K562 (cell line): ENCODE measurements around the gene TRIM27. TPM values are rescaled to one million over a fixed set of nuclear protein-coding genes. Genes with fewer than 3 reads are reported as not detected.

Experiments used
- ARHGAP35 ChIP-seq: fragments of 450-650 bp; IDR thresholded peaks from 2 replicates; pipeline ENCODE4 v1.6.1; 2018; ENCODE audit not compliant: partially characterized antibody
- C11orf30 ChIP-seq: fragments of 450-650 bp; IDR thresholded peaks from 2 replicates; pipeline ENCODE4 v1.6.1; 2016; ENCODE audit warnings: low read depth, mild to moderate bottlenecking
- CBX5 ChIP-seq: IDR thresholded peaks from 2 replicates; pipeline ENCODE4 v1.6.1; 2014; ENCODE audit warnings: low read depth, borderline replicate concordance
- CCAR2 ChIP-seq: fragments of 200-400 bp; formaldehyde crosslinking; IDR thresholded peaks from 2 replicates; pipeline ENCODE4 v1.6.1; 2017; ENCODE audit warnings: mild to moderate bottlenecking, low read depth, low read length
- CEBPG ChIP-seq, 3 experiments: fragments of 200-800 bp in 1 of 3; sonication (Bioruptor generic) in 1 of 3; sonication (generic) in 1 of 3; formaldehyde crosslinking in 1 of 3; IDR thresholded peaks in 2 of 3; conservative IDR thresholded peaks in 1 of 3; 2 replicates each; pipeline versions ENCODE4 v1.6.1 to v1.8.0; 2016 to 2022; ENCODE audit warnings: missing compliant biosample characterization in 2 of 3, missing genetic modification characterization in 2 of 3, mild to moderate bottlenecking in 1 of 3, missing genetic modification reagents in 1 of 3
- CTBP1 ChIP-seq: fragments of 450-650 bp; IDR thresholded peaks from 2 replicates; pipeline ENCODE4 v1.6.1; 2016; ENCODE audit warnings: borderline replicate concordance
- E2F8 ChIP-seq: fragments of 450-650 bp; IDR thresholded peaks from 2 replicates; pipeline ENCODE4 v1.7.1; 2018; ENCODE audit warnings: mild to moderate bottlenecking, low read depth; ENCODE audit not compliant: partially characterized antibody
- FOS ChIP-seq: IDR thresholded peaks from 3 replicates; pipeline ENCODE4 v1.6.1; 2011; ENCODE audit not compliant: insufficient read length; ENCODE audit errors: extremely low read depth
- GATA2 ChIP-seq: sonication (generic); formaldehyde crosslinking; IDR thresholded peaks from 2 replicates; pipeline ENCODE4 v1.4.0; 2020; ENCODE audit warnings: mild to moderate bottlenecking, missing genetic modification reagents
- KAT8 ChIP-seq: fragments of 450-650 bp; IDR thresholded peaks from 2 replicates; pipeline ENCODE4 v1.6.1; 2016; ENCODE audit warnings: low read depth, mild to moderate bottlenecking
- MTA3 ChIP-seq: fragments of 450-650 bp; formaldehyde crosslinking; IDR thresholded peaks from 2 replicates; pipeline ENCODE4 v1.6.1; 2017; ENCODE audit warnings: mild to moderate bottlenecking, borderline replicate concordance
- SMARCA5 ChIP-seq: fragments of 450-650 bp; IDR thresholded peaks from 2 replicates; pipeline ENCODE4 v1.6.1; 2016
- SRSF1 ChIP-seq: fragments of 200-400 bp; formaldehyde crosslinking; IDR thresholded peaks from 2 replicates; pipeline ENCODE4 v1.6.1; 2017; ENCODE audit warnings: mild to moderate bottlenecking, low read depth, low read length, moderate library complexity
- STAT5A ChIP-seq: IDR thresholded peaks from 2 replicates; pipeline ENCODE4 v1.6.1; 2012; ENCODE audit warnings: low read length, inconsistent platforms, borderline replicate concordance
- TFE3 ChIP-seq: fragments of 450-650 bp; formaldehyde crosslinking; IDR thresholded peaks from 2 replicates; pipeline ENCODE4 v1.4.0; 2020; ENCODE audit warnings: mild to moderate bottlenecking, mixed read lengths
- ZBTB2 ChIP-seq: fragments of 450-650 bp; IDR thresholded peaks from 2 replicates; pipeline ENCODE4 v1.6.1; 2016; ENCODE audit warnings: antibody characterized with exemption
- ZBTB33 ChIP-seq: sonication (generic); formaldehyde crosslinking; IDR thresholded peaks from 2 replicates; pipeline ENCODE4 v1.8.1; 2023; ENCODE audit warnings: mild to moderate bottlenecking, missing genetic modification reagents
- ZNF57 ChIP-seq: fragments of 450-650 bp; formaldehyde crosslinking; IDR thresholded peaks from 2 replicates; pipeline ENCODE4 v1.4.0; 2020; ENCODE audit warnings: mild to moderate bottlenecking, moderate library complexity
- ZNF584 ChIP-seq: fragments of 200-800 bp; sonication (Bioruptor generic); IDR thresholded peaks from 2 replicates; pipeline ENCODE4 v1.6.1; 2016; ENCODE audit warnings: low read depth, mild to moderate bottlenecking, missing genetic modification characterization, missing compliant biosample characterization
- ZNF76 ChIP-seq: fragments of 250-450 bp; sonication (Bioruptor Pico); IDR thresholded peaks from 2 replicates; pipeline ENCODE4 v1.4.0; 2020; ENCODE audit warnings: mild to moderate bottlenecking, moderate library complexity, borderline replicate concordance
- polyA plus RNA-seq, 8 experiments: library from polyadenylated mRNA; depleted of rRNA in 4 of 8; stranded (reverse) in 5 of 8; unstranded in 3 of 8; fragments of >200 nt; fragmentation: Nextera tagmentation in 2 of 8; fragmentation: Illumina TruSeq in 1 of 8; extraction: Ambion mirVana in 2 of 8; extraction: Trizol in 1 of 8; gene quantifications; 2 replicates each; pipeline versions ENCODE4 v1.2.1 to v1.2.3, GENCODE V29; 2011 to 2014; ENCODE audit warnings: inconsistent platforms in 1 of 8, missing spikeins in 1 of 8
- total RNA-seq, 7 experiments: library from RNA; depleted of rRNA in 6 of 7; stranded (reverse); fragments of >200 nt in 6 of 7; fragmentation: Illumina TruSeq in 2 of 7; extraction: Trizol in 2 of 7; gene quantifications; 2 replicates each; pipeline versions ENCODE4 v1.2.1 to v1.2.3, GENCODE V29; 2011 to 2021; ENCODE audit warnings: low replicate concordance in 1 of 7

Gene TRIM27
- total and polyA plus RNA-seq, 9 of the 15 experiments (the other 6 are each of a cell fraction or from before 2014, with no cell fraction given), result 37.7 to 235 (median 122) TPM

GRCh38 chr6:28922004-28922820 is 1.6 kb downstream of the TRIM27 start (continued):
- TF ChIP-seq CCAR2 (no peak), ZNF57 (no peak), KAT8 (no peak), TFE3 (CRISPR knock-in tag) (peak; percentile 94), E2F8 (no peak), CEBPG (CRISPR knock-in tag; IDR thresholded peaks at IDR 0.05) (no peak), CEBPG (tag; conservative IDR thresholded peaks at IDR 0.05 in 1 of 2, IDR thresholded peaks at IDR 0.05 in 1 of 2) (no peak; a peak in 1 of 4 replicates), ZNF76 (CRISPR knock-in tag) (no peak), FOS (peak; percentile 65), ZBTB2 (peak; percentile 21; the same call in 1 of the 2 replicates), SRSF1 (no peak), GATA2 (CRISPR knock-in tag) (0 out of 2 replicates have a peak, but pooled peaks have one; percentile 27), ZBTB33 (0 out of 2 replicates have a peak, but pooled peaks have one; percentile 25), CTBP1 (peak; percentile 85; the same call in 1 of the 2 replicates), ARHGAP35 (no peak), MTA3 (peak; percentile 52; the same call in 1 of the 2 replicates), ZNF584 (CRISPR knock-in tag) (0 out of 2 replicates have a peak, but pooled peaks have one; percentile 28), C11orf30 (peak; percentile 96), STAT5A (peak; percentile 44; the same call in 1 of the 2 replicates), CBX5 (peak; percentile 46; the same call in 1 of the 2 replicates), SMARCA5 (no peak)
